Lung microvascular endothelial cell (primary cell): Measurements from ENCODE around the gene BABAM1. TPM values are rescaled to one million over a fixed set of nuclear protein-coding genes. Genes with fewer than 3 reads are reported as not detected.

Experiments
- DNase-seq, 2 donors: peaks; one replicate each; pipeline versions ENCODE4 v3.0.0 to v3.0.0-alpha.2; 2010; ENCODE audit warnings: low read depth in 2 of 2
- total RNA-seq: library from RNA; depleted of rRNA; stranded (reverse); fragments of >200 nt; gene quantifications from 2 replicates; pipeline ENCODE4 v1.2.1, GENCODE V29; 2014

BABAM1 gene
- total RNA-seq, 1 donor from 2014 or later: 61.3 TPM

- no peak for DNase-seq
Observed at GRCh38 chr19:17321655-17322489, 54.6 kb downstream of the BABAM1 start.

DNA sequence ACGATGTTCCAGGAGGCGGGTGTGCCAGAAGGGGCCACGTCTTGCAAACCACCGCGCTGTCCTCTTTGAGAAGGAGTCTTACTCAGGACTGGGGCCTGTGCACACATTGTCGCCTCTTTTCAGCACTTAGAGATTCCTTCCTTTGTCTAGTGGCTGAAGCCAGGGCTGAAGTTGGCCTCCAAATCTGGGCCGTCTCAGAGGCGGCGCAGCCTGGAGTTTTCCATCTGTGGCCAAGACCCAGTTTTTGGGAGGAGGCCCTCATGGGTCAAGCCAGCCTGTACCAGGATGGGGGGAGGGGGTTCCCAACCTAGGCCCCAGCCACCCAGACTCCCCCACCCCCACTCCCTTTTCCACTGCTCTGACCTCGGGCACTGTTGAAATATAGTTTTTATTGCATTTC, 55.6 kb downstream of the BABAM1 start:
- DNase-seq: no peak

DNA sequence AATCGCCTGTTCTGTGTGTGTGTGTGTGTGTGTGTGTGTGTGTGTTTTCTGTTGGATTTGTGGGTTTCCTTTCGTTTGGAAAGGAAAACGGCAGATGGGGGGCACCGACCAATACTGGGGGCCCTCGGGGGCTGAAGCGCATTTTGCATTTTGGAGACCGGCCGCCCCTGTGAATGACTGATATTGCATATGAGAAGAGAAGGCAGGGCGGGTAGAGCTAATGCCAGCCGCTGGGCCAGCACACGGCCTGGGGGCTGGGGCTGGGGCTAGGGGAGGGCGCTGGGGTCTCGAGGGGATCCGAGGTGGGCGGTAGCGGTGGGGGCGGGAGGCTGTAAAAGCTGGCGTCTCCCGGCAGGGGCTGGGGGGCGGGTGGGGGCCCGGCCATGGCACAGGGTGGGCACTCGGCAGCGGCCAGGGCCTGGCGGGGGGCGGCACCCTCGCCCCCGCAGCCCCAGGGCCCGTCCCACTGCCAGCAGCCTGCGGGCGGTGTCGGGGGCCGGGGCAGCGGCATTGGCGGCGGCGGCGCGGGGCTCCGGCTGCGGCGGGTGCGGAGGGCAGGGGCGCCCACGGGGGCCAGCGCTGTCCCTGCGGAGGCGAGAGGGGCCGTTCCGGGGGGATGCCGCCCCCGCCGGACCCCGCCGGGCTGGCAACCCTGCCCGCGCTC, 56.2 kb downstream of the BABAM1 start:
- no peak for DNase-seq

DNA sequence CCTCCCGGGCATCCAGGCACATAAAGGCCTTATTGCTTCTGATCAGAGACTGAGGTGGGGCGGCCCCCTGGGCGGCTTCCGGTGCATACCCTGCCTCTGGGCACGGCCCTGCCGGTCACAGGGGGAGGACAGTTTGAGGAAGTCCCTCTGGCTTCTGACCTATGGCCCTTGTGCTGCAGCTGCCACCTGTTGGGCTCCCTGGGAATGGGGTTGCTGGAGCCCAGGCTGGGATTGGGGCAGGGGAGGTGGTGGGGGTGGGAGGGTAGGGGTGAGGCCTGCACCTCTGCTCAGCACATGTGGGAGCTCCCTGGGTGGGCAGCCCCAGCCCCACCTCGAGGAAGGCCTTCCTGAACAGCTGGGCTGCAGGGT, 56.7 kb downstream of the BABAM1 start:
- no peak for DNase-seq

- DNase-seq: no peak
Observed at GRCh38 chr19:17324357-17325114, 57.3 kb downstream of the BABAM1 start.

DNA sequence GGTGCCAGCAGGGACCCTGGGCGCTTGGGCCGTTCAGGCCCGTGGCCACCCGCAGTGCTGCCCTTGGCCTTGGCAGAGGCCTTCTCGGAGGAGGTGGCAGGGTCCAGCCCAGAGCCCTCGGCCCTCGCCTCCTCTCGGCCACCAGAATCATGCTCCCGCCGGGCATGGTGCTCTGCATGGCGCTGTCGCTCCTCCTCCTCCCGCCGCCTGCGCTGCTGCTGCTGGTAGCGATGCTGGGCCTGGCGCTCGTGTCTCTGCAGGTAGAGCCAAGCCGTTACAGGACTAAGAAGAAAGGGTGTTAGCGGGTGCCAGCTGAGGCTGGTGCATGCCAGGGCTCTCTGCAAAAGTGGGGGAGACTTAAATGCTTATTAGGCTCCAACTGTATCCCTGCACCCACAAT, 57.9 kb downstream of the BABAM1 start:
- no peak for DNase-seq

DNA sequence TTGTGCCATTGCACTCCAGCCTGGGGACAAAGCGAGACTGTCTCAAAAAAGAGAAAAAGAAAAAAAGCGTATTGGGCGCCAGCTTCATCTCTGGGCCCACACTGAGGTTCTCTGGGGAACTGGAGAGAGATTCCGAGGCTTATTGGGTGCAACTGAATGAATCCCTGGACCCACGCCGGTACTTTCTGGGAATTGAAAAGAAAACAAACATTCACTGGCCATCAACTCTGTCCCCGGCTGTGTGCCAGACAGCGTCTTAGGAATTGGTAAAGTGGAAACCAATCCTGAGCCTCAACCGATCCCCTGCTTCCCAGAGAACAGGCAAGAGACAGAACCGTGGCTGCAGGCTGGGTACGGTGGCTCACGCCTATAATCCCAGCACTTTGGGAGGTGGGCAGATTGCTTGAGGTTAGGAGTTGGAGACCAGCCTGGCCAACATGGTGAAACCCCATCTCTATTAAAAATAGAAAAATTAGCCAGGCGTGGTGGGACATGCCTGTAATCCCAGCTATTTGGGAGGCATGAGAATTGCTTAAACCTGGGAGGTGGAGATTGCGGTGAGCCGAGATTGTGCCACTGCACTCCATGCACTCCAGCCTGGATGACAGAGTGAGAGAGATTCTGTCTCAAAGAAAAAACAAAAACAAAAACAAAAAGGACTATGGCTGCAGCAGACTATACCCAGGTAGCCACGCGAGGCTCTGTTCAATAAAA, 58.8 kb downstream of the BABAM1 start:
- DNase-seq: no peak

- no peak for DNase-seq
Observed at GRCh38 chr19:17326595-17326966, 59.3 kb downstream of the BABAM1 start.

- DNase-seq: no peak
Observed at GRCh38 chr19:17327068-17327653, 59.9 kb downstream of the BABAM1 start.

GRCh38 chr19:17327654-17328516, 60.6 kb downstream of the BABAM1 start:
- DNase-seq: no peak

Other genes with a start within 250 kb of the BABAM1 start
- gene CPAMD8, start 240.6 kb upstream of the BABAM1 start, total RNA-seq: 2.0 and 5.2 TPM in 2 replicates
- 2.4 and 2.8 TPM in 2 replicates for gene HAUS8, start 192.0 kb upstream of the BABAM1 start, total RNA-seq
- gene MYO9B, start 191.7 kb upstream of the BABAM1 start, total RNA-seq: 24.0 and 36.5 TPM in 2 replicates
- 10.7 and 12.9 TPM in 2 replicates for gene USE1, start 52.1 kb upstream of the BABAM1 start, total RNA-seq
- gene OCEL1, start 41.2 kb upstream of the BABAM1 start, total RNA-seq: 2.6 and 4.0 TPM in 2 replicates
- 22.9 and 38.5 TPM in 2 replicates for gene NR2F6, start 21.5 kb upstream of the BABAM1 start, total RNA-seq
- gene USHBP1, start 2.7 kb upstream of the BABAM1 start, total RNA-seq: 21.6 and 33.5 TPM in 2 replicates
- 0.20 and 0.44 TPM in 2 replicates for gene ANKLE1, start 14.5 kb downstream of the BABAM1 start, total RNA-seq
- gene ABHD8, start 36.0 kb downstream of the BABAM1 start, total RNA-seq: 5.2 and 5.6 TPM in 2 replicates
- 29.6 and 56.9 TPM in 2 replicates for gene MRPL34, start 38.4 kb downstream of the BABAM1 start, total RNA-seq
- gene DDA1, start 42.1 kb downstream of the BABAM1 start, total RNA-seq: 16.6 and 20.0 TPM in 2 replicates
- 1.5 and 3.0 TPM in 2 replicates for gene ANO8, start 67.4 kb downstream of the BABAM1 start, total RNA-seq
- 5.0 and 6.3 TPM in 2 replicates for gene GTPBP3, start 70.1 kb downstream of the BABAM1 start, total RNA-seq
- 0.99 and 5.2 TPM in 2 replicates for gene PLVAP, start 109.9 kb downstream of the BABAM1 start, total RNA-seq
- gene CCDC194, start 126.8 kb downstream of the BABAM1 start, total RNA-seq: not detected in 2 replicates
- 3.6 and 10.5 TPM in 2 replicates for gene BST2, start 138.2 kb downstream of the BABAM1 start, total RNA-seq
- 32.3 and 33.9 TPM in 2 replicates for gene MVB12A, start 152.6 kb downstream of the BABAM1 start, total RNA-seq
- gene TMEM221, start 181.2 kb downstream of the BABAM1 start, total RNA-seq: not detected in 2 replicates
- gene NXNL1, start 193.5 kb downstream of the BABAM1 start, total RNA-seq: not detected in 2 replicates
- gene SLC27A1, start 203.1 kb downstream of the BABAM1 start, total RNA-seq: 12.6 and 22.2 TPM in 2 replicates
- 46.4 and 67.5 TPM in 2 replicates for gene PGLS, start 244.2 kb downstream of the BABAM1 start, total RNA-seq